Measurements from ENCODE around the gene SMOC1.

DNA sequence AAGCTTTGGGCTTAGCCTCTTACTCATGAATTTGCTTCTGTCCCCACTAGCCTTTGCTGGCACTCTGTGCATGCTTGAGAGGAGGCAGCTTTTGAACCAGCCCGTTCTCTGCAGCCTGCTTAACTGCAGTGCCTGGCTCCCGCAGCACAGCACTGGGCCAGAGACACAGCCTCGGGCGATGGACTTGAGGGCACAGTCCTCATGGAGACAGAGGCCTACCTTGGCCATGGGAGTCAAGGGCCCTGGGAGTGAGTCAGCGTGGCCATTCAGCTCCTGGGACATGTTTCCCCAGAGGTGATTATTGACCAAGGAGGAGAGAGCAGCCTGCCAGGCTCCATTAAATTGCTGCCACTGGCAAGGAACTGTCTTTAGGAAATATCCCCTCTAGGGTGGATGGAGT lies 93.5 kb downstream of the SMOC1 start:
- TF ChIP-seq TAF1 (IDR thresholded peaks at IDR 0.05; ENCODE audit: borderline replicate concordance, insufficient read depth, low read length) (no peak), REST (IDR thresholded peaks at IDR 0.05; ENCODE audit: insufficient read depth in 1 of 2, low read depth in 2 of 2, low read length in 2 of 2) (no peak), SIN3A (IDR thresholded peaks at IDR 0.05; ENCODE audit: borderline replicate concordance, insufficient read depth, low read length) (no peak)

All from PFSK-1 (cell line).